HepG2 (cell line): ENCODE measurements around the gene VEGFB. TPM values are rescaled to one million over a fixed set of nuclear protein-coding genes. Genes with fewer than 3 reads are reported as not detected.

Source experiments
- ARNTL ChIP-seq: sonication (generic); formaldehyde crosslinking; IDR thresholded peaks from 2 replicates; pipeline ENCODE4 v1.4.0; 2020; ENCODE audit warnings: mild to moderate bottlenecking, missing genetic modification reagents
- ETS1 ChIP-seq: sonication (generic); formaldehyde crosslinking; IDR thresholded peaks from 2 replicates; pipeline ENCODE4 v1.4.0; 2020; ENCODE audit warnings: missing genetic modification reagents
- FOSL1 ChIP-seq: sonication (generic); formaldehyde crosslinking; IDR thresholded peaks from 2 replicates; pipeline ENCODE4 v1.9.0; 2021; ENCODE audit warnings: missing genetic modification reagents, borderline replicate concordance
- HDAC1 ChIP-seq: sonication (generic); formaldehyde crosslinking; IDR thresholded peaks from 2 replicates; pipeline ENCODE4 v1.5.1; 2020; ENCODE audit warnings: mild to moderate bottlenecking, missing genetic modification reagents
- HNRNPL ChIP-seq: fragments of 200-400 bp; formaldehyde crosslinking; IDR thresholded peaks from 2 replicates; pipeline ENCODE4 v1.6.1; 2017; ENCODE audit warnings: mild to moderate bottlenecking, low read depth, low read length
- IKZF4 ChIP-seq: sonication (generic); formaldehyde crosslinking; IDR thresholded peaks from 2 replicates; pipeline ENCODE4 v1.5.1; 2020; ENCODE audit warnings: borderline replicate concordance, mild to moderate bottlenecking, low read depth, missing genetic modification reagents; ENCODE audit errors: not compliant biosample characterization
- NR0B2 ChIP-seq: sonication (generic); formaldehyde crosslinking; IDR thresholded peaks from 2 replicates; pipeline ENCODE4 v1.4.0; 2020; ENCODE audit warnings: mild to moderate bottlenecking, missing genetic modification reagents
- PRPF4 ChIP-seq: fragments of 200-400 bp; formaldehyde crosslinking; IDR thresholded peaks from 2 replicates; pipeline ENCODE4 v1.6.1; 2016; ENCODE audit warnings: low read length, low read depth; ENCODE audit not compliant: poor library complexity, severe bottlenecking
- SP1 ChIP-seq, 2 experiments: fragments of 450-650 bp in 1 of 2; sonication (generic) in 1 of 2; formaldehyde crosslinking in 1 of 2; IDR thresholded peaks; 2 replicates each; pipeline versions ENCODE4 v1.4.0 to v1.6.1; 2016 to 2020; ENCODE audit warnings: missing genetic modification reagents in 1 of 2
- TEF ChIP-seq: sonication (generic); formaldehyde crosslinking; IDR thresholded peaks from 2 replicates; pipeline ENCODE4 v1.5.0; 2020; ENCODE audit warnings: missing genetic modification reagents
- TFDP1 ChIP-seq: IDR thresholded peaks from 2 replicates; pipeline ENCODE4 v1.6.1; 2016; ENCODE audit warnings: missing compliant biosample characterization, missing genetic modification reagents, borderline replicate concordance
- ZNF329 ChIP-seq: sonication (generic); formaldehyde crosslinking; IDR thresholded peaks from 2 replicates; pipeline ENCODE4 v1.9.0; 2021; ENCODE audit warnings: low read depth, mild to moderate bottlenecking, missing genetic modification reagents
- ZNF547 ChIP-seq: sonication (generic); formaldehyde crosslinking; IDR thresholded peaks from 2 replicates; pipeline ENCODE4 v1.5.1; 2020; ENCODE audit warnings: mild to moderate bottlenecking, missing genetic modification reagents
- ZNF646 ChIP-seq: sonication (generic); formaldehyde crosslinking; IDR thresholded peaks from 2 replicates; pipeline ENCODE4 v1.9.0; 2021; ENCODE audit warnings: mild to moderate bottlenecking, missing genetic modification reagents
- ZNF652 ChIP-seq: IDR thresholded peaks from 2 replicates; pipeline ENCODE4 v1.6.1; 2016; ENCODE audit warnings: low read depth, borderline replicate concordance
- ZNF703 ChIP-seq: sonication (generic); formaldehyde crosslinking; IDR thresholded peaks from 2 replicates; pipeline ENCODE4 v1.5.1; 2020; ENCODE audit warnings: missing genetic modification reagents, mild to moderate bottlenecking, moderate library complexity, borderline replicate concordance
- polyA plus RNA-seq, 8 experiments: library from polyadenylated mRNA; depleted of rRNA in 3 of 8; stranded (reverse) in 7 of 8; unstranded in 1 of 8; fragments of >200 nt; fragmentation: Illumina TruSeq in 4 of 8; extraction: Trizol in 4 of 8; gene quantifications; 2 replicates each; pipeline versions ENCODE4 v1.2.1 to v1.2.3, GENCODE V29; 2011 to 2016; ENCODE audit warnings: low read depth in 4 of 8, missing spikeins in 1 of 8, mixed read lengths in 1 of 8; ENCODE audit not compliant: insufficient read depth in 1 of 8
- total RNA-seq, 5 experiments: library from RNA; depleted of rRNA; stranded (reverse); fragments of >200 nt; fragmentation: Illumina TruSeq; extraction: Trizol; gene quantifications; 2 replicates each; pipeline ENCODE4 v1.2.3, GENCODE V29; 2016; ENCODE audit warnings: low read depth in 1 of 5

The VEGFB gene
- total and polyA plus RNA-seq, 2 of the 13 experiments (the other 11 are each of a cell fraction or from before 2014, with no cell fraction given): 9.0 to 11.3 TPM

GRCh38 chr11:64246871-64247728 is 12.7 kb downstream of the VEGFB start, which contains the start of gene PPP1R14B (continued):
- TF ChIP-seq ZNF646 (no peak), HDAC1 (CRISPR knock-in tag) (peak; percentile 56; the same call in 1 of the 2 replicates), ZNF703 (CRISPR knock-in tag) (no peak), PRPF4 (peak; percentile 59), ZNF652 (CRISPR knock-in tag) (0 out of 2 replicates have a peak, but pooled peaks have one; percentile 25), ZNF329 (CRISPR knock-in tag) (no peak), ZNF547 (peak; percentile 29; the same call in 1 of the 2 replicates), TFDP1 (CRISPR knock-in tag) (no peak; the same call in 1 of the 2 replicates), TEF (CRISPR knock-in tag) (no peak), SP1 (IDR thresholded peaks at IDR 0.05) (no peak), SP1 (CRISPR knock-in tag; IDR thresholded peaks at IDR 0.05) (peak; percentile 46; the same call in 1 of the 2 replicates), FOSL1 (CRISPR knock-in tag) (no peak), ARNTL (peak; percentile 42; the same call in 1 of the 2 replicates), ETS1 (CRISPR knock-in tag) (0 out of 2 replicates have a peak, but pooled peaks have one; percentile 21), HNRNPL (0 out of 2 replicates have a peak, but pooled peaks have one; percentile 35), IKZF4 (no peak), NR0B2 (CRISPR knock-in tag) (no peak)
